Measurements from ENCODE around the gene TRAIP. TPM values are rescaled to one million over a fixed set of nuclear protein-coding genes. Genes with fewer than 3 reads are reported as not detected.
"Not testable (repeated sequence)": the region's sequence is repeated elsewhere in the genome, so short reads cannot be mapped to it uniquely, and the experiment has no call there.

Gene TRAIP
- total RNA-seq, 1 donor from 2014 or later, result 6.4 TPM

- peaks cover 51% of the 10 kb centered on the region for H3K36me3 Mint-ChIP-seq (ENCODE audit: low read depth)
- CTCF ChIA-PET, result no interaction called here
- ATAC-seq (ENCODE audit: low read depth) (no peak), DNase-seq (no peak)
- H3K4me1 Mint-ChIP-seq, result peaks cover 42% of the 10 kb centered on the region
- H3K27me3 Mint-ChIP-seq, result no peaks in the 10 kb centered on the region
- TF ChIP-seq CTCF (IDR thresholded peaks at IDR 0.05), result no peak
- POLR2A ChIA-PET, result interaction anchor here (0.7 kb wide), 1 partner anchor 58 kb away, joined by 4 read pairs; the partner anchor contains the start of gene GMPPB
- no peak overlapping the region for H3K27ac Mint-ChIP-seq
- no peak overlapping the region for H3K4me3 Mint-ChIP-seq
- H3K9me3 Mint-ChIP-seq, result no peaks in the 10 kb centered on the region
- intact Hi-C loops (cut with micrococcal nuclease), result loop anchor here (10.0 kb wide), 1 partner anchor 53 kb away; no protein-coding TSS in a partner anchor
Measured at GRCh38 chr3:49781415-49782199, 74.8 kb downstream of the TRAIP start.

GRCh38 chr3:49780975-49781365 lies 75.4 kb downstream of the TRAIP start:
- ATAC-seq (ENCODE audit: low read depth); H3K27ac Mint-ChIP-seq; CTCF ChIA-PET; H3K9me3 Mint-ChIP-seq; H3K4me3 Mint-ChIP-seq; DNase-seq; H3K27me3 Mint-ChIP-seq: not testable (repeated sequence)
- POLR2A ChIA-PET, result interaction anchor here (0.7 kb wide), 1 partner anchor 57 kb away, joined by 4 read pairs; the partner anchor contains the start of gene GMPPB
- intact Hi-C loops (cut with micrococcal nuclease), result loop anchor here (10.0 kb wide), 1 partner anchor 54 kb away; no protein-coding TSS in a partner anchor
- Mint-ChIP-seq H3K36me3 (ENCODE audit: low read depth) (peaks cover 51% of the 10 kb centered on the region), H3K4me1 (peaks cover 40% of the 10 kb centered on the region)

- Mint-ChIP-seq H3K27me3 (no peaks in the 10 kb centered on the region), H3K9me3 (no peaks in the 10 kb centered on the region), H3K4me1 (peaks cover 36% of the 10 kb centered on the region), H3K36me3 (ENCODE audit: low read depth) (peaks cover 51% of the 10 kb centered on the region), H3K27ac (no peak overlapping the region), H3K4me3 (no peak overlapping the region)
- CTCF ChIA-PET, result no interaction called here
- no peak for ATAC-seq (ENCODE audit: low read depth)
- DNase-seq, result no peak
- TF ChIP-seq CTCF (IDR thresholded peaks at IDR 0.05), result no peak
- POLR2A ChIA-PET, result interaction anchor here (0.5 kb wide), 1 partner anchor 74 kb away, joined by 6 read pairs; no protein-coding TSS in a partner anchor
- intact Hi-C loops (cut with micrococcal nuclease), result loop anchor here (10.0 kb wide), 1 partner anchor 54 kb away; no protein-coding TSS in a partner anchor
Measured at GRCh38 chr3:49780080-49780974, 76.0 kb downstream of the TRAIP start.

GRCh38 chr3:49779358-49780079 lies 76.8 kb downstream of the TRAIP start:
- no peak for ATAC-seq (ENCODE audit: low read depth)
- peaks cover 30% of the 10 kb centered on the region for H3K4me1 Mint-ChIP-seq
- H3K36me3 Mint-ChIP-seq (ENCODE audit: low read depth), result peaks cover 55% of the 10 kb centered on the region
- intact Hi-C loops (cut with micrococcal nuclease), result loop anchor here (10.0 kb wide), 1 partner anchor 55 kb away; no protein-coding TSS in a partner anchor
- H3K9me3 Mint-ChIP-seq, result no peaks in the 10 kb centered on the region
- no peak for TF ChIP-seq CTCF (IDR thresholded peaks at IDR 0.05)
- no peak overlapping the region for H3K4me3 Mint-ChIP-seq
- DNase-seq, result no peak
- H3K27ac Mint-ChIP-seq, result no peak overlapping the region
- POLR2A ChIA-PET, result interaction anchor here (0.5 kb wide), 1 partner anchor 74 kb away, joined by 6 read pairs; no protein-coding TSS in a partner anchor
- CTCF ChIA-PET, result no interaction called here
- no peaks in the 10 kb centered on the region for H3K27me3 Mint-ChIP-seq

Other genes starting within 250 kb of the TRAIP start
- 109 and 113 TPM in 2 replicates for gene APEH, start 182.2 kb downstream of the TRAIP start, total RNA-seq
- gene MST1, start 167.1 kb downstream of the TRAIP start, total RNA-seq, result 4.7 and 8.0 TPM in 2 replicates
- 35.1 and 51.4 TPM in 2 replicates for gene RNF123, start 167.0 kb downstream of the TRAIP start, total RNA-seq
- not detected in 2 replicates for gene AMIGO3, start 136.9 kb downstream of the TRAIP start, total RNA-seq
- gene GMPPB, start 132.6 kb downstream of the TRAIP start, total RNA-seq, result 39.9 and 40.7 TPM in 2 replicates
- 44.3 and 47.6 TPM in 2 replicates for gene IP6K1, start 70.0 kb downstream of the TRAIP start, total RNA-seq
- gene CDHR4, start 56.7 kb downstream of the TRAIP start, total RNA-seq, result not detected in 2 replicates
- gene INKA1, start 53.3 kb downstream of the TRAIP start, total RNA-seq, result 9.4 and 10.0 TPM in 2 replicates
- gene UBA7, start 42.6 kb downstream of the TRAIP start, total RNA-seq, result 216 and 237 TPM in 2 replicates
- not detected in 2 replicates for gene CAMKV, start 13.3 kb upstream of the TRAIP start, total RNA-seq
- gene MST1R, start 47.3 kb upstream of the TRAIP start, total RNA-seq, result 0.81 and 1.6 TPM in 2 replicates
- 6.3 and 7.1 TPM in 2 replicates for gene MON1A, start 73.2 kb upstream of the TRAIP start, total RNA-seq
- 160 and 172 TPM in 2 replicates for gene RBM6, start 83.6 kb upstream of the TRAIP start, total RNA-seq
- 261 and 316 TPM in 2 replicates for gene RBM5, start 232.4 kb upstream of the TRAIP start, total RNA-seq

Data from activated B cell treated with CpG ODN at 0.5 μM for 24 hours (primary cell).